ENCODE results near the gene ZDHHC11. TPM values are rescaled to one million over a fixed set of nuclear protein-coding genes. Genes with fewer than 3 reads are reported as not detected.
"Not testable (repeated sequence)": the region's sequence is repeated elsewhere in the genome, so short reads cannot be mapped to it uniquely, and the experiment has no call there.

Gene ZDHHC11
- total RNA-seq, 1 donor from 2014 or later = not detected

- no peak overlapping the region for H3K27ac ChIP-seq
- no peak for DNase-seq (ENCODE audit: low spot score in 2 of 2)
- H3K4me3 ChIP-seq = no peak overlapping the region
- H3K9me3 ChIP-seq = no peaks in the 10 kb centered on the region
- H3K27me3 ChIP-seq = no peaks in the 10 kb centered on the region
- H3K36me3 ChIP-seq = peaks cover 59 to 79% of the 10 kb centered on the region in 2 donors
- H3K4me1 ChIP-seq = no peaks in the 10 kb centered on the region
- intact Hi-C loops (cut with DNase I) = no loop called here
- no peak for TF ChIP-seq CTCF (IDR thresholded peaks at IDR 0.05)
Observed at GRCh38 chr5:882253-883183, 31.7 kb upstream of the ZDHHC11 start.

- Histone ChIP-seq H3K27me3 (no peaks in the 10 kb centered on the region), H3K4me3 (no peak overlapping the region), H3K4me1 (no peaks in the 10 kb centered on the region), H3K36me3 (peaks cover 60 to 79% of the 10 kb centered on the region in 2 donors), H3K27ac (no peak overlapping the region), H3K9me3 (no peaks in the 10 kb centered on the region)
- DNase-seq (ENCODE audit: low spot score in 2 of 2) = no peak
- TF ChIP-seq CTCF (IDR thresholded peaks at IDR 0.05) = no peak
- intact Hi-C loops (cut with DNase I) = no loop called here
Observed at GRCh38 chr5:881551-881935, 30.8 kb upstream of the ZDHHC11 start.

GRCh38 chr5:880816-881550 is 30.2 kb upstream of the ZDHHC11 start:
- Histone ChIP-seq H3K36me3 (peaks cover 60 to 79% of the 10 kb centered on the region in 2 donors), H3K9me3 (no peaks in the 10 kb centered on the region), H3K4me3 (no peak overlapping the region), H3K4me1 (no peaks in the 10 kb centered on the region), H3K27ac (no peak overlapping the region), H3K27me3 (no peaks in the 10 kb centered on the region)
- no peak for TF ChIP-seq CTCF (IDR thresholded peaks at IDR 0.05)
- intact Hi-C loops (cut with DNase I) = no loop called here
- DNase-seq (ENCODE audit: low spot score in 2 of 2) = no peak

- DNase-seq (ENCODE audit: low spot score in 2 of 2); H3K4me1 ChIP-seq; H3K27me3 ChIP-seq; H3K9me3 ChIP-seq; H3K27ac ChIP-seq; H3K4me3 ChIP-seq; intact Hi-C loops (cut with DNase I): not testable (repeated sequence)
- peaks cover 55 to 78% of the 10 kb centered on the region in 2 donors for H3K36me3 ChIP-seq
Observed at GRCh38 chr5:878677-879076, 27.9 kb upstream of the ZDHHC11 start.

GRCh38 chr5:878125-878524 is 27.3 kb upstream of the ZDHHC11 start:
- H3K9me3 ChIP-seq = no peaks in the 10 kb centered on the region
- TF ChIP-seq CTCF (IDR thresholded peaks at IDR 0.05) = no peak
- H3K27me3 ChIP-seq = no peaks in the 10 kb centered on the region
- intact Hi-C loops (cut with DNase I) = no loop called here
- no peak overlapping the region for H3K27ac ChIP-seq
- peaks cover 57 to 76% of the 10 kb centered on the region in 2 donors for H3K36me3 ChIP-seq
- no peaks in the 10 kb centered on the region for H3K4me1 ChIP-seq
- DNase-seq (ENCODE audit: low spot score in 2 of 2) = no peak
- H3K4me3 ChIP-seq = no peak overlapping the region

All from ascending aorta (tissue), 2 donors.